HepG2 (cell line): ENCODE measurements around the gene NAPG. TPM values are rescaled to one million over a fixed set of nuclear protein-coding genes. Genes with fewer than 3 reads are reported as not detected.
A peak's percentile ranks its signal among the peaks of the same experiment; 100 is the strongest.

Source experiments
- BORCS8-MEF2B ChIP-seq: sonication (generic); formaldehyde crosslinking; IDR thresholded peaks from 2 replicates; pipeline ENCODE4 v1.8.0; 2022; ENCODE audit warnings: mild to moderate bottlenecking, missing genetic modification reagents
- DMAP1 ChIP-seq: IDR thresholded peaks from 2 replicates; pipeline ENCODE4 v1.6.1; 2016
- EHMT2 ChIP-seq: fragments of 200-600 bp; sonication (generic); IDR thresholded peaks from 2 replicates; pipeline ENCODE4 v1.7.0; 2017; ENCODE audit warnings: antibody characterized with exemption, low read depth, low read length, borderline replicate concordance
- KDM5A ChIP-seq: fragments of 200-600 bp; sonication (generic); IDR thresholded peaks from 2 replicates; pipeline ENCODE4 v1.7.0; 2018; ENCODE audit warnings: antibody characterized with exemption, mild to moderate bottlenecking, low read length, borderline replicate concordance
- LCORL ChIP-seq, 2 experiments: fragments of 450-650 bp in 1 of 2; sonication (generic) in 1 of 2; formaldehyde crosslinking in 1 of 2; IDR thresholded peaks; 2 replicates each; pipeline versions ENCODE4 v1.5.0 to v1.6.1; 2017 to 2020; ENCODE audit warnings: antibody characterized with exemption in 1 of 2, missing genetic modification reagents in 1 of 2
- NR2F6 ChIP-seq, 2 experiments: IDR thresholded peaks; 2 replicates each; pipeline ENCODE4 v1.6.1; 2016; ENCODE audit warnings: antibody characterized with exemption in 1 of 2, mild to moderate bottlenecking in 1 of 2
- REPIN1 ChIP-seq: sonication (generic); formaldehyde crosslinking; IDR thresholded peaks from 2 replicates; pipeline ENCODE4 v1.8.0; 2022; ENCODE audit warnings: missing genetic modification reagents, low read depth, mild to moderate bottlenecking, borderline replicate concordance
- SAFB2 ChIP-seq: sonication (generic); formaldehyde crosslinking; IDR thresholded peaks from 2 replicates; pipeline ENCODE4 v1.5.1; 2020; ENCODE audit warnings: missing genetic modification reagents, low read depth, mild to moderate bottlenecking, borderline replicate concordance
- SAP130 ChIP-seq: IDR thresholded peaks from 2 replicates; pipeline ENCODE4 v1.6.1; 2016; ENCODE audit warnings: low read depth
- SYNCRIP ChIP-seq: fragments of 200-400 bp; formaldehyde crosslinking; IDR thresholded peaks from 2 replicates; pipeline ENCODE4 v1.6.1; 2018; ENCODE audit warnings: mild to moderate bottlenecking, low read depth, low read length; ENCODE audit not compliant: insufficient read depth
- TAF1 ChIP-seq: sonication (generic); formaldehyde crosslinking; IDR thresholded peaks from 2 replicates; pipeline ENCODE4 v1.4.0; 2020; ENCODE audit warnings: missing genetic modification reagents
- TCF7L2 ChIP-seq: IDR thresholded peaks from 2 replicates; pipeline ENCODE4 v1.6.1; 2011; ENCODE audit warnings: mild to moderate bottlenecking, low read depth, low read length, moderate library complexity
- YEATS2 ChIP-seq: sonication (generic); formaldehyde crosslinking; IDR thresholded peaks from 2 replicates; pipeline ENCODE4 v1.4.0; 2020; ENCODE audit warnings: missing genetic modification reagents, borderline replicate concordance
- ZBTB44 ChIP-seq: sonication (generic); formaldehyde crosslinking; IDR thresholded peaks from 2 replicates; pipeline ENCODE4 v1.4.0; 2020; ENCODE audit warnings: missing genetic modification reagents
- ZBTB46 ChIP-seq: sonication (generic); formaldehyde crosslinking; IDR thresholded peaks from 2 replicates; pipeline ENCODE4 v1.4.0; 2020; ENCODE audit warnings: mild to moderate bottlenecking, missing genetic modification reagents, borderline replicate concordance
- ZNF563 ChIP-seq: sonication (generic); formaldehyde crosslinking; IDR thresholded peaks from 2 replicates; pipeline ENCODE4 v1.8.0; 2022; ENCODE audit warnings: mild to moderate bottlenecking, moderate library complexity, missing genetic modification reagents
- ZSCAN22 ChIP-seq: sonication (generic); formaldehyde crosslinking; IDR thresholded peaks from 2 replicates; pipeline ENCODE4 v1.4.0; 2020; ENCODE audit warnings: mild to moderate bottlenecking, missing genetic modification reagents
- polyA plus RNA-seq, 8 experiments: library from polyadenylated mRNA; depleted of rRNA in 3 of 8; stranded (reverse) in 7 of 8; unstranded in 1 of 8; fragments of >200 nt; fragmentation: Illumina TruSeq in 4 of 8; extraction: Trizol in 4 of 8; gene quantifications; 2 replicates each; pipeline versions ENCODE4 v1.2.1 to v1.2.3, GENCODE V29; 2011 to 2016; ENCODE audit warnings: low read depth in 4 of 8, missing spikeins in 1 of 8, mixed read lengths in 1 of 8; ENCODE audit not compliant: insufficient read depth in 1 of 8
- total RNA-seq, 5 experiments: library from RNA; depleted of rRNA; stranded (reverse); fragments of >200 nt; fragmentation: Illumina TruSeq; extraction: Trizol; gene quantifications; 2 replicates each; pipeline ENCODE4 v1.2.3, GENCODE V29; 2016; ENCODE audit warnings: low read depth in 1 of 5
- TF ChIP-seq, protein P1 (sequence below): sonication (generic); formaldehyde crosslinking; IDR thresholded peaks from 2 replicates; pipeline ENCODE4 v1.4.0; 2020; ENCODE audit warnings: mild to moderate bottlenecking, missing genetic modification reagents
- TF ChIP-seq, protein P2 (sequence below): sonication (generic); formaldehyde crosslinking; IDR thresholded peaks from 2 replicates; pipeline ENCODE4 v1.8.0; 2022; ENCODE audit warnings: missing genetic modification reagents, mild to moderate bottlenecking, moderate library complexity, borderline replicate concordance

NAPG gene
- total and polyA plus RNA-seq, 2 of the 13 experiments (the other 11 are each of a cell fraction or from before 2014, with no cell fraction given): 19.8 to 34.4 TPM

GRCh38 chr18:10524507-10525370, 1.1 kb upstream of the NAPG start (continued):
- TF ChIP-seq, protein P1, sequence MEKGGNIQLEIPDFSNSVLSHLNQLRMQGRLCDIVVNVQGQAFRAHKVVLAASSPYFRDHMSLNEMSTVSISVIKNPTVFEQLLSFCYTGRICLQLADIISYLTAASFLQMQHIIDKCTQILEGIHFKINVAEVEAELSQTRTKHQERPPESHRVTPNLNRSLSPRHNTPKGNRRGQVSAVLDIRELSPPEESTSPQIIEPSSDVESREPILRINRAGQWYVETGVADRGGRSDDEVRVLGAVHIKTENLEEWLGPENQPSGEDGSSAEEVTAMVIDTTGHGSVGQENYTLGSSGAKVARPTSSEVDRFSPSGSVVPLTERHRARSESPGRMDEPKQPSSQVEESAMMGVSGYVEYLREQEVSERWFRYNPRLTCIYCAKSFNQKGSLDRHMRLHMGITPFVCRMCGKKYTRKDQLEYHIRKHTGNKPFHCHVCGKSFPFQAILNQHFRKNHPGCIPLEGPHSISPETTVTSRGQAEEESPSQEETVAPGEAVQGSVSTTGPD (CRISPR knock-in tag): 0 out of 2 replicates have a peak, but pooled peaks have one; percentile 42
- TF ChIP-seq ZBTB46 (CRISPR knock-in tag) (no peak), TAF1 (no peak), REPIN1 (no peak), EHMT2 (no peak), DMAP1 (CRISPR knock-in tag) (0 out of 2 replicates have a peak, but pooled peaks have one; percentile 20), LCORL (IDR thresholded peaks at IDR 0.05) (no peak), LCORL (CRISPR knock-in tag; IDR thresholded peaks at IDR 0.05) (0 out of 2 replicates have a peak, but pooled peaks have one; percentile 7), BORCS8-MEF2B (CRISPR knock-in tag) (no peak), ZNF563 (CRISPR knock-in tag) (no peak), TCF7L2 (no peak), SYNCRIP (no peak), ZBTB44 (CRISPR knock-in tag) (no peak), NR2F6 (IDR thresholded peaks at IDR 0.05) (peak; percentile 83), NR2F6 (CRISPR knock-in tag; IDR thresholded peaks at IDR 0.05) (peak; percentile 92), SAP130 (CRISPR knock-in tag) (peak; percentile 46; the same call in 1 of the 2 replicates), SAFB2 (CRISPR knock-in tag) (no peak), KDM5A (no peak), YEATS2 (CRISPR knock-in tag) (no peak), ZSCAN22 (CRISPR knock-in tag) (no peak)
- TF ChIP-seq, protein P2, sequence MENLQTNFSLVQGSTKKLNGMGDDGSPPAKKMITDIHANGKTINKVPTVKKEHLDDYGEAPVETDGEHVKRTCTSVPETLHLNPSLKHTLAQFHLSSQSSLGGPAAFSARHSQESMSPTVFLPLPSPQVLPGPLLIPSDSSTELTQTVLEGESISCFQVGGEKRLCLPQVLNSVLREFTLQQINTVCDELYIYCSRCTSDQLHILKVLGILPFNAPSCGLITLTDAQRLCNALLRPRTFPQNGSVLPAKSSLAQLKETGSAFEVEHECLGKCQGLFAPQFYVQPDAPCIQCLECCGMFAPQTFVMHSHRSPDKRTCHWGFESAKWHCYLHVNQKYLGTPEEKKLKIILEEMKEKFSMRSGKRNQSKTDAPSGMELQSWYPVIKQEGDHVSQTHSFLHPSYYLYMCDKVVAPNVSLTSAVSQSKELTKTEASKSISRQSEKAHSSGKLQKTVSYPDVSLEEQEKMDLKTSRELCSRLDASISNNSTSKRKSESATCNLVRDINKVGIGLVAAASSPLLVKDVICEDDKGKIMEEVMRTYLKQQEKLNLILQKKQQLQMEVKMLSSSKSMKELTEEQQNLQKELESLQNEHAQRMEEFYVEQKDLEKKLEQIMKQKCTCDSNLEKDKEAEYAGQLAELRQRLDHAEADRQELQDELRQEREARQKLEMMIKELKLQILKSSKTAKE (CRISPR knock-in tag): no peak
